SIG-M5 treated with dmso at 0.1 percent for 504 hours (cell line): ENCODE results near the gene LBHD2.

ENCODE experiments used
- DNase-seq: peaks from one replicate; lab custom pipeline; 2025; ENCODE audit not compliant: unreplicated experiment; lab: John Stamatoyannopoulos, UW

The LBHD2 gene

GRCh38 chr14:103130017-103130764 lies 46.2 kb downstream of the LBHD2 start:
- DNase-seq: no peak

- no peak for DNase-seq
These were observed 47.0 kb downstream of the LBHD2 start for GRCh38 chr14:103130965-103131364.

DNA sequence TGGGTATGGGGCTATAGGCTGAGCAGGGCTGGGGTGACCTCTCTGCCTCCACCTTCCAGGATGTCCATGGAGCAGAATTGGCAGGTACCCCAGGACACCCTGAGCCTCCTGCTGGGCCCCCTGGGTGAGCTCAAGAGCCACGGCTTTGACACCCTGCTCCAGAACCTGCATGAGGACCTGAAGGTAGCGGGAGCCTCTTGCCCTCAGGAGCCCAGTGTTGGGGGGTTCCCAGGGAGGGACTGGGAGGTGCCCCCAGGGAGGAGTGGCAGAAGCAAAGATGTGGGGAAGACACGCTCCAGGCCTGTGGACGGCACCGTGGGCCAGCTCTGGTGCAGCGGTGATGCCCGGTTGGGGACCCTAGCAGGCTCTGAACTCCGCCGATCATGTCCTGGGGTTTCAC lies 47.6 kb downstream of the LBHD2 start:
- DNase-seq: no peak

- DNase-seq: no peak
These were observed 48.6 kb downstream of the LBHD2 start for GRCh38 chr14:103132381-103133209.

DNA sequence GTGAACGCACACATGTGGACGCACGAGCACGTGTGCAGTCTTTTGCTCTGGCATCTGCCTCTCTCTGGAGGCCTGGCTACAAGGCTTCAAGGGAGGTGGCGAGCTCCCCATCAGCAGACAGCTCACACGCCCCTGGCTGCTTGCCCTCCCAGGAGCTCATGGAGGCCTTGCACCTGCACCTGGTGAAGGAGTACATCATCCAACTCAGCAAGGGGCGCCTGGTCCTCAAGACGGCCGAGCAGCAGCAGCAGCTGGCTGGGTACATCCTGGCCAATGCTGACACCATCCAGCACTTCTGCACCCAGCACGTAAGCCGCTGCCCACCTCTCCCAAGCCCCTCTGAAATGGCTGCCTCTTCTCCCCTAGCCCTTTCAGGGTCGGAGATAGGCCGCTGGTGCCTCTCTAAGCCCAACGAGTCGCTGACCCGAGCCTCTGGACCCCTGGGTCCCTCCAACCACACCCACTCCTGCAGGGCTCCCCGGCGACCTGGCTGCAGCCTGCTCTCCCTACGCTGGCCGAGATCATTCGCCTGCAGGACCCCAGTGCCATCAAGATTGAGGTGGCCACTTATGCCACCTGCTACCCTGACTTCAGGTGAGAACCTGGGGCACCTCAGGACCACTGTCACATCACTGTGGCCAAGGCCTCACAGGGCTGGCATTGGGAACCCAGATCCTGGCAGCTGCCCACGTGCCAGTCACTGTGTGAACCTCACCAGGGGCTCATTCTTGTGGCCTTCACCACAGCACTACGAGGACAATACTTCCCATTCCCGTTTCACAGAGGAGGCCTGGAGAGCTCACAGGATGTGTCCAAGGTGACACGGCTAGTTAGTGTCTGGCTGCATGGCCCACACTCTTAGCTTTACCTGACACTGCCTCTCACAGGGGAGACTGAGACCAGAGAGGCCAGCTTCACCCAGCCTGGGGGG lies 49.5 kb downstream of the LBHD2 start:
- no peak for DNase-seq

- DNase-seq: no peak
These were observed 50.4 kb downstream of the LBHD2 start for GRCh38 chr14:103134405-103134804.

DNA sequence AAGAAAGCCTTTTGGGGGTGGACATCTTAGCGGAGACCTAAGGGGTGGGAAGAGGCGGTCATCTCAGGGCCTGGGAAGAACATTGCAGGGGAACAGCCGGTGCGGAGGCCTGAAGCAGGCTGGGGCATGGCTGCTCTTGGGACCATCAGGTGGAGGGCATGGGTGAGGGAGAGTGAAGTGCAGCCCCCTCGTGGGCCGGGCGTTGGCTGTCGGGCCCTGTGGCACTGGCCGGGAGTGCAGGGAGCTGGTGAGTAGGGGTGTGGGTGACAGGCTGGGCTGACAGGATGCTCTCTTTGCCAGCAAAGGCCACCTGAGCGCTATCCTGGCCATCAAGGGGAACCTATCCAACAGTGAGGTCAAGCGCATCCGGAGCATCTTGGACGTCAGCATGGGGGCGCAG lies 50.9 kb downstream of the LBHD2 start:
- DNase-seq: no peak

DNA sequence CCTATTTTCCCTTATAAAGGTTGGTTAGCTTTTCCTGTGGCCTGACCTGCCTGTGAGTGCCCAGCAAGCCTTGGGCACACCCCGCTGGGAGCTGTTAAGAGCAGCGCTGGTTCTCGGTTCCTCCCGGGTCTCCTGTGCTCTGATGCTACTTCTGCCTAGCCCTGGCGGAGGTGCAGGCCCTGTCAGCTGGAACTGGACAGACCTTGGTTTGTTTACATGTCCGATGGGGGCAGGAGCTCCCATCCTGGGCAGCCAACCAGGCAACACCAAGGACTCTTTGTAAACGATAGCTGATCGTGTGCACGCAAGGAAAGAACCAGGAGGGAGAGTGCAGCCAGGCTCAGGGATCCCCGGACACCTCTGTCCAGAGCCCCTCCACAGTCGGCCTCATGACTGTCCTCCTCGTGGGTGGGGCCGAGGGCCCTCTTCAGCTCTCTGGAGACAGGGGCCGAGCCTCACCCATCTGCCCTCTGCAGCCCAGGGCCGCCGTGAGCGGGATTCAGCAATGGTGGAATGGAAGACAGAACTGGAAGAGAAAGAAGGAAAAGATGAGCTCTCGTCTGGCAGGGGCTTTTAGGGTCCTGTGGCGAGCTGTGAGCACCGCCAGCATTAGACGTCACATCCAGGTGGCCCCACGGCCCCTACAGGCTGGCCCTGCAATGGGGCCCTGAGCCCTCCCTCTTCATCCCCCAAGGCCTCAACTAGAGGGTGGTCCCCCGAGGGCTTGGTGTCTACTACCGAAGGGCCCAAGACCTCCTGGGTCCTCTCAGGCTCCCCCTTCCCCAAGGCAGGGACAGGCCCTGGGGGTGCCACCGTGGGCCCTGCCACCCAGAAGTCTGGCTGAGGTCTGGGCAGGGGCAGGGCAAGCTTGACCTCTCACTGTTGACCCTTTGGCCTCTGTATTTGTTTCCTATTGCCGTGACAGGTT lies 51.6 kb downstream of the LBHD2 start:
- DNase-seq: no peak

DNA sequence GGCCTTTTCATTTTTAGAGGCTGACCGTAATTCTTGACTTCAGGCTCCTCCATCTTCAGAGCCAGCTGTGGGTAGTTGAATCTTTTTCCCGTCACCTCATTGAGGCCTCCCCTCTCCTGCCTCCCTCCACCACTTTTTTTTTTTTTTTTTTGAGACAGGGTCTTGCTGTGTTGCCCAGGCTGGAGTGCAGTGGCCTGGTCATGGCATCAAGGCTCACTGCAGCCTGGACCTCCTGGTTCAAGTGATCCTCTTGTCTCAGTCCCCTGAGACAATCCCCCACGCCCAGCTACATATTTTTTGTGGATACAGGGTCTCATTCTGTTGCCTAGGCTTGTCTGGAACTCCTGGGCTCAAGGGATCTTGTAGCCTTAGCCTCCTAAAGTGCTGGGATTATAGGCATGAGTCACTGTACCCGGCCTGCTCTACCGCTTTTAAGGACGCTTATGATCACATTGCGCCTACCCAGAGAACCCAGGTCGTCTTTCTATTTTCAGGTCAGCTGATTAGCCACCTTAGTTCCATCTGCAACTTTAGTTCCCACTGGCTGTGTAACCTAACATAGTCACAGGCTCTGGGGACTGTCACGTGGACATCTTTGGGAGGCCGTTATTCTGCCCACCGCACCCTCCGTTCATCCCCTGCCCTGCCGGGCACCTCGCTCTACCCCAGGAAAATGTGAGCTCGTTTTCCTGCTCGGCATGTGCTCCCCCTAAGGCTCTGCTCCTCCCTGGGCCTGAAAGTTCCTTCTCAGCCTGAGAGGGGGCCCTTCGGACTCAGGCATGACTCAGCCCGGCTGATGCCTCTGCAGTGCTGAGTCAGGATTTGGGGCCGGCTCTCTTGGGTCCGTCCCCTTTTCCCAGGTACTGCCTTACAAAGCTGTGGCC lies 52.6 kb downstream of the LBHD2 start:
- no peak for DNase-seq

GRCh38 chr14:103137689-103138300 lies 53.8 kb downstream of the LBHD2 start:
- no peak for DNase-seq

GRCh38 chr14:103138301-103139131 lies 54.5 kb downstream of the LBHD2 start:
- DNase-seq: no peak

DNA sequence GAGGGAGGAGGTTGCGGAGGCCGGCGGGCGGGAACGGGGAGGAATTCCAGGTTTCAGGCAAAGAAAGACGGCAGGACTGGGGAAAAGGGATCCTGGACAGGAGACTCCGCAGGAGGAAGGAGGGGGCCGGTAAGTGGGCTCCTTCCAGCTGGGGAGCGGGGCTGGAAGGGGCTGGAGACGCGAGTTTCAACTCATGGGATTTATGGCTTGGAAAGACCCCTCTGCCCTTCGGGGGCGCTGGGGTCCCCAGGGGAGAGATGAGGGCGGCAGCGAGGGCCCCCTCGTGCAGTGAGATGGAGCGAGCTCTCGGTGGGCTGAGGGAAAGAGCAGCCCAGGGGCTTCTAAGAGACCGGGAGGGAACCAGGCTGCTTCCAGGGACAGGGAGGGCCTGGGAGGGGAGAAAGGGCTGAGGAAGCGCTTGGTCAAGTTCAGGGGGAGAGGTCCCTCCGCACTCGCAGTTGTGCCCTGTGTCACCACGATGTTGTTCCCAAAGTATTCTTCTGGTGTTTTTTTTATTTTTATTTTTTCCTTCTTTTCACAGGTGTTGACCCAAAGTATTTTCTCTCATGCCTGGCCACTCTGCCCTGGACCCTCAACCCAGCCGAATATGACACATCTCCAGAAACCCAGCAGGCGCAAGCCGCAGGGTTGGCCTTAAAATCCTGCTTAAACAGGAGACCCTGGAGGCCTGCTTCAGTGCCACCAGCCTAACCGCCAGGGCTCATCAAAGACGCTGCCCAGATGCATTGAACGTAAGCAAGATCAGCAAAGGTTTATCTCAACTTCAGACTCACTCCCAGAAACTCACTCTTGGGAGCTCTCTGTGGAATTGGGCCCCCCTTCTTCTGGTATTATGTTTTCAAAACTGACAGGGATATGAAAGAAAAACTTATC lies 55.4 kb downstream of the LBHD2 start:
- no peak for DNase-seq
